Mesodermal cell (in vitro differentiated cells): ENCODE measurements around the gene SLC35E3.
"Not testable (repeated sequence)": the region's sequence is repeated elsewhere in the genome, so short reads cannot be mapped to it uniquely, and the experiment has no call there.

ENCODE experiments used
- H3K27ac ChIP-seq: 2 replicates; pipeline ENCODE4 v1.7.0; 2013; ENCODE audit warnings: mild to moderate bottlenecking, low read depth, low read length, moderate library complexity; ENCODE audit not compliant: severe bottlenecking
- H3K36me3 ChIP-seq: 2 replicates; pipeline ENCODE4 v1.7.1; 2013; ENCODE audit warnings: mild to moderate bottlenecking, low read length, moderate library complexity; ENCODE audit not compliant: control insufficient read depth, insufficient read depth
- H3K4me1 ChIP-seq: one replicate; pipeline ENCODE4 v1.7.1; 2013; ENCODE audit warnings: mild to moderate bottlenecking, low read length; ENCODE audit not compliant: insufficient read depth, control insufficient read depth, poor library complexity, severe bottlenecking
- H3K4me3 ChIP-seq: 2 replicates; pipeline ENCODE4 v1.7.0; 2013; ENCODE audit warnings: low read length, control low read depth, mild to moderate bottlenecking; ENCODE audit not compliant: insufficient read depth, poor library complexity, severe bottlenecking; ENCODE audit errors: extremely low read depth
- H3K9me3 ChIP-seq: 2 replicates; pipeline ENCODE4 v1.7.1; 2013; ENCODE audit warnings: mild to moderate bottlenecking, low read length, moderate library complexity; ENCODE audit not compliant: control insufficient read depth
- WGBS, 2 experiments: methylation state at CpG; one replicate each; pipeline ENCODE4 v1.1.5; 2013; ENCODE audit warnings: missing lambda C conversion rate in 2 of 2; ENCODE audit not compliant: insufficient coverage in 2 of 2; 5-methylcytosine and 5-hydroxymethylcytosine counted together

The SLC35E3 gene

DNA sequence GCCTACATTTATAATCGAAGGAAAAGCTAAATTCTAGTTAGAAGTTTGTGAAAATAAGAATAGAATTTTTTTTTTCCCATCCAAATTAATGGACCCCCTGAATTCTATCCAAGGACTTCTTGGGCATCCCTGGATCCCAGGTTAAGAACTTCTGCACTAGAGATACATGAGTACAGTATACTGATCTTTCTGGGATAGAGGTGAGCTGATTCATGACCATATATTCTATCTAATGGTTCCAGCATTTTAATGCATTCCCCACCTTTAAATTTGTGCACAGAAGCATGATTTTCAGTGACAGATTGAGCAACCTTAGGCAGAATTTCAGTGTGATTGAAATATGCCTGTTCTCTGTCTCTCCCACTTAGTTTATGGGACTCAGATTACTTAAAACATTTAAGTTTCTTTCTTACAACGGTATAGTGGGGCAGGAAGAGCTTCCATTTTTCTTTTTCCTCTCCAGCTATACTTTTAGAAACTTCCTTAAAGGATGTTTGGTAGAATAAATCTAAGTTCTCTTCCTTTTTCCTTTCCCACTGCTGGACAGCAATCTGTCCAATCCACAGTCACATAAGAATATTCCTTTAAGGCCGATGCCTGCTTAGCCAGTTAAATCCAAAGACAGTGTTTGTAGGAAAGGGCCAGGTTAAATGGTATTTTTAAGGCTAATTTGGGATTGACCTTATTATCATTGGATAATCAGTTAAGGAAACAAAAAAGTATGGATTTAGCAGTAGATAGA lies 68.7 kb downstream of the SLC35E3 start:
- Histone ChIP-seq H3K27ac (no peak overlapping the region), H3K4me3 (peak overlapping the region; percentile 6), H3K36me3 (peaks cover 91% of the 10 kb centered on the region), H3K9me3 (no peaks in the 10 kb centered on the region), H3K4me1 (peaks cover 4% of the 10 kb centered on the region)
- no CpG with 5 or more reads among the region's 3 CpGs for WGBS, 2 experiments

GRCh38 chr12:68815232-68815927 lies 69.4 kb downstream of the SLC35E3 start:
- Histone ChIP-seq H3K4me1 (peaks cover 4% of the 10 kb centered on the region), H3K27ac (no peak overlapping the region), H3K36me3 (peaks cover 89% of the 10 kb centered on the region), H3K9me3 (no peaks in the 10 kb centered on the region), H3K4me3 (no peak overlapping the region)
- 83 to 90% methylated on average over 2 of the region's 5 CpGs for WGBS, 2 experiments

- Histone ChIP-seq H3K4me1 (peaks cover 4% of the 10 kb centered on the region), H3K27ac (no peak overlapping the region), H3K36me3 (peaks cover 89% of the 10 kb centered on the region), H3K9me3 (no peaks in the 10 kb centered on the region), H3K4me3 (no peak overlapping the region)
- 93 to 94% methylated on average over 4 to 8 of the region's 8 CpGs for WGBS, 2 experiments
These were observed 70.2 kb downstream of the SLC35E3 start for GRCh38 chr12:68815928-68816800.

GRCh38 chr12:68819481-68819880 lies 73.5 kb downstream of the SLC35E3 start:
- peaks cover 81% of the 10 kb centered on the region for H3K36me3 ChIP-seq
- not testable (repeated sequence) for H3K4me3 ChIP-seq, H3K9me3 ChIP-seq, H3K27ac ChIP-seq, H3K4me1 ChIP-seq
- WGBS, 2 experiments, result 89 to 94% methylated on average over 5 of the region's 13 CpGs

DNA sequence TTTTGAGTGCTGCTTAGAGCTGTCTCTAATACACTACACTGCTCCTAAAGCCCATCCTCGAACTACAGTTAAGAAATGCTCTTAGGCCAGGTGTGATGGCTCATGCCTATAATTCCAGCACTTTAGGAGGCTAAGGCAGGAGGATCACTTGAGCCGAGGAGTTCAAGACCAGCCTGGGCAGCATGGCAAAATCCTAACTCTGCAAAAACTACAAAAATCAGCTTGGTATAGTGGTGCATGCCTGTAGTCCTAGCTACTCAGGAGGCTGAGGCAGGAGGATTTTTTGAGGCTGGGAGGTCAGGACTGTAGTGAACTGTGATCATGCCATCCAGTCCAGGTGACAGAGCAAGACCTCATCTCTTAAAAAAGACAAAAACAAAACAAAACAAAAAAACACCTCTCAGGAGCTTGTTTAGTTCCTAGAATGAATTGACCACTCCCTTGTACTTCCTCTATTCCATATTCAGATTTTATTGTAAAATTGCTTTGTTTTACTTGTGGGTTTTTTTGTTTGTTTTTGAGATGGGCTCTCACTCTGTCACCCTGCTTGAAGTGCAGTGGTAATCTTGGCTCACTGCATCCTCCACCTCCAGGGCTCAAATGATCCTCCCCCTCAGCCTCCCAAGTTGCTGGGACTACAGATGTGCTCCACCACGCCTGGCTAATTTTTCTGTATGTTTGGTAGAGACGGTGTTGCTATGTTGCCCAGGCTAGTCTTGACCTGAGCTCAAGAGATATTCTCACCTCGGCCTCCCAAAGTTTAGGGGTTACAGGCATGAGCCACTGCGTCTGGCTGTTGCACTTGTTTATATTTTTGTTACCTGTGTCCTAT lies 75.6 kb downstream of the SLC35E3 start:
- WGBS, 2 experiments, result 100% methylated on average over 3 to 6 of the region's 6 CpGs
- no peak overlapping the region for H3K4me3 ChIP-seq
- H3K27ac ChIP-seq, result no peak overlapping the region
- H3K9me3 ChIP-seq, result no peaks in the 10 kb centered on the region
- peaks cover 80% of the 10 kb centered on the region for H3K36me3 ChIP-seq
- peaks cover 4% of the 10 kb centered on the region for H3K4me1 ChIP-seq

DNA sequence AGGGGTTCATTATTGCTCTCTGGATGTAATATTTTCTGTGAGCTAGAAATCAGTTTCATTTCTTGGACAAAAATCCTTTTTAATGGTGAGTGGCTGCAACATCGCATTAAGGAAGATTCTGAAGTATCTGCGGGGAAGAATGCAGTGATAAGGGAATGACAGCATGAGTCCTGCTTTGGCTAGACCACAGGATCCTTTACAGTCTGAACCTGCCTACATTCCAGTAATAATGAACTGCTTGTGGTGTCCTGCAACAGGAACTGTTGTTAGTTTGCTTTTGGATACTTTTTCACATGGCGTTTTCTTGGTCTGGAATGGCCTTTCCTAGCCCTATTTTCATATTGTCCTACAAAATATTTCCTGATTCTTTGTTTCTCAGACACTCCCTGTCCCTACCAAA lies 77.7 kb downstream of the SLC35E3 start:
- Histone ChIP-seq H3K36me3 (peaks cover 80% of the 10 kb centered on the region), H3K4me1 (peaks cover 4% of the 10 kb centered on the region), H3K9me3 (no peaks in the 10 kb centered on the region), H3K4me3 (no peak overlapping the region), H3K27ac (peak overlapping the region; percentile 33)
- WGBS, 2 experiments, result 88 to 100% methylated on average over 2 of the region's 3 CpGs

- Histone ChIP-seq H3K36me3 (peaks cover 79% of the 10 kb centered on the region), H3K27ac (no peak overlapping the region), H3K4me1 (peaks cover 4% of the 10 kb centered on the region), H3K4me3 (no peak overlapping the region), H3K9me3 (no peaks in the 10 kb centered on the region)
- WGBS, 2 experiments, result no CpG with 5 or more reads among the region's 5 CpGs
These were observed 78.2 kb downstream of the SLC35E3 start for GRCh38 chr12:68824131-68824530.

DNA sequence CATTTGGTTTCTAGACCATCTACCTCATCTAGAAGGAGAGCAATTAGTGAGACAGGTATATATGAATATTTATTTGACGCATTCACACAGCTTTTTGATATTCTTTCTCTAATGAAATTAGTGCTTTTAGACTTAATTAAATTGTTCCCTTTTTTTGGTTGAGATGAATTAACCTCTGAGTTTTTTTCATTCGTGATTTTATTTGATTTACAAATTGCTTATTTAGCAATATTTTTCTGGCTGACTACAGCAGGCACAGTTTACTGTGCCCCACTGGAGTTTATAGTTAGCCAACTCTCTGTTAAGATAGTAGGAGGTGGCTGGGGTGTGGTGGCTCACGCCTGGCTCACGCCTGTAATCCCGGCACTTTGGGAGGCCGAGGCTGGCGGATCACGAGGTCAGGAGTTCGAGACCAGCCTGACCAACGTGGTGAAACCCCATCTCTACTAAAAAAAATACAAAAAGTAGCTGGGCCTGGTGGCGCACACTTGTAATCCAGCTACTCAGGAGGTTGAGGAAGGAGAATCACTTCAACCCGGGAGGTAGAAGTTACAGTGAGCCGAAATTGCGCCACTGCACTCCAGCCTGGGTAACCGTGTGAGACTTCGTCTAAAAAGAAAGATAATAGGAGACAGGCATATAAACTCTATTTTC lies 78.7 kb downstream of the SLC35E3 start:
- no peak overlapping the region for H3K4me3 ChIP-seq
- H3K27ac ChIP-seq, result no peak overlapping the region
- H3K36me3 ChIP-seq, result peaks cover 78% of the 10 kb centered on the region
- H3K9me3 ChIP-seq, result no peaks in the 10 kb centered on the region
- 92 to 100% methylated on average over 1 to 7 of the region's 16 CpGs for WGBS, 2 experiments
- peaks cover 4% of the 10 kb centered on the region for H3K4me1 ChIP-seq

- no peak overlapping the region for H3K4me3 ChIP-seq
- no peaks in the 10 kb centered on the region for H3K9me3 ChIP-seq
- WGBS, 2 experiments, result 84 to 97% methylated on average over 10 of the region's 11 CpGs
- peaks cover 80% of the 10 kb centered on the region for H3K36me3 ChIP-seq
- H3K4me1 ChIP-seq, result peaks cover 4% of the 10 kb centered on the region
- H3K27ac ChIP-seq, result no peak overlapping the region
These were observed 79.7 kb downstream of the SLC35E3 start for GRCh38 chr12:68825569-68826217.
